ENCODE results near the gene KCNK13. TPM values are rescaled to one million over a fixed set of nuclear protein-coding genes. Genes with fewer than 3 reads are reported as not detected.

Gene KCNK13
- total and polyA plus RNA-seq, 2 of the 4 experiments (the other 2 are of a cell fraction) = not detected

DNA sequence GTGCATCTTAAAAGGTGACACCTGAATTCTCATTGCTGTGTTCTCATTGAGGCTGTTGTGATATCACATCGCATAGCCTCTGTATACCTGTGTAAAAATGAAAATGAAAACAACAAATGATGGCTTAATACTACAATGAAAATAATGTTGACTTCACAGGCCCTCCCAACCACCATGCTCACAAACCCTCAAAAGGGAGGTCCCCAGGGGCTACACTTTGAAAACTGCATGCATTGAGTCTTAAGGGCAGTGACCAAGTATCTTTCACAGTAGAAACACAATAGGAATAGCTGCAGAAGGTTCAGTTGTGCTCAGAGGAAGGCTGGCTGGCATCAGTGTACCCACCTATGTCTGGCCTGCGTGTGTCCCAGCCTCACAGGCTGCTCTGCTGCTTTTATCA lies 27.6 kb upstream of the KCNK13 start:
- Histone ChIP-seq H2BK120ac (ENCODE audit: low read depth, low read length) (no peak overlapping the region), H3K4ac (ENCODE audit: low read depth, low read length) (no peak overlapping the region), H4K91ac (ENCODE audit: insufficient read depth, low read depth, low read length) (no peak overlapping the region), H3K79me1 (ENCODE audit: low read depth in 1 of 2, low read length in 2 of 2) (no peaks in the 10 kb centered on the region), H2AFZ (replicated peaks; ENCODE audit: low read length, poor library complexity) (no peak overlapping the region), H3K27ac (ENCODE audit: insufficient read depth, low read length) (no peak overlapping the region), H4K20me1 (ENCODE audit: insufficient read depth, low read length) (no peaks in the 10 kb centered on the region), H3K56ac (ENCODE audit: extremely low read depth, insufficient read depth, low read length) (no peak overlapping the region), H4K5ac (ENCODE audit: low read depth, low read length) (no peak overlapping the region), H3K9ac (ENCODE audit: low read depth, low read length) (no peak overlapping the region), H3K27me3 (ENCODE audit: control insufficient read depth, insufficient read depth, low read length) (no peaks in the 10 kb centered on the region), H3K9me1 (ENCODE audit: insufficient read depth, low read length) (no peaks in the 10 kb centered on the region), H3K4me3 (ENCODE audit: insufficient read depth, low read depth, low read length) (no peak overlapping the region), H3K23ac (ENCODE audit: low read depth, low read length) (no peak overlapping the region), H2BK15ac (ENCODE audit: low read depth, low read length) (no peak overlapping the region), H2AK5ac (ENCODE audit: low read depth, low read length) (no peak overlapping the region), H3K4me1 (ENCODE audit: control insufficient read depth, insufficient read depth, low read length) (no peaks in the 10 kb centered on the region), H3K14ac (replicated peaks; ENCODE audit: low read depth, low read length) (no peak overlapping the region), H3K9me3 (ENCODE audit: control insufficient read depth, insufficient read depth, low read length) (no peaks in the 10 kb centered on the region), H2BK5ac (ENCODE audit: low read depth, low read length, poor library complexity, severe bottlenecking) (no peak overlapping the region), H2BK20ac (ENCODE audit: low read depth, low read length) (no peak overlapping the region), H3K36me3 (ENCODE audit: control insufficient read depth, insufficient read depth, low read length) (peaks cover 21% of the 10 kb centered on the region), H3K4me2 (ENCODE audit: low read depth, low read length) (no peak overlapping the region), H4K8ac (ENCODE audit: low read depth in 2 of 2, low read length in 2 of 2) (no peak overlapping the region), H2AK9ac (replicated peaks; ENCODE audit: low read depth, low read length, poor library complexity) (no peak overlapping the region), H3K18ac (ENCODE audit: low read depth, low read length) (no peak overlapping the region)
- dilution Hi-C loops (cut with HindIII; ENCODE audit: low sequenced_read_pairs, unreplicated experiment) (no loop called here), in situ Hi-C loops (cut with MboI; ENCODE audit: low sequenced_read_pairs) (no loop called here), intact Hi-C loops (cut with micrococcal nuclease) (no loop called here)
- TF ChIP-seq POLR2A (IDR thresholded peaks at IDR 0.05; ENCODE audit: low read depth, low read length) = no peak
- TF ChIP-seq, protein P1, sequence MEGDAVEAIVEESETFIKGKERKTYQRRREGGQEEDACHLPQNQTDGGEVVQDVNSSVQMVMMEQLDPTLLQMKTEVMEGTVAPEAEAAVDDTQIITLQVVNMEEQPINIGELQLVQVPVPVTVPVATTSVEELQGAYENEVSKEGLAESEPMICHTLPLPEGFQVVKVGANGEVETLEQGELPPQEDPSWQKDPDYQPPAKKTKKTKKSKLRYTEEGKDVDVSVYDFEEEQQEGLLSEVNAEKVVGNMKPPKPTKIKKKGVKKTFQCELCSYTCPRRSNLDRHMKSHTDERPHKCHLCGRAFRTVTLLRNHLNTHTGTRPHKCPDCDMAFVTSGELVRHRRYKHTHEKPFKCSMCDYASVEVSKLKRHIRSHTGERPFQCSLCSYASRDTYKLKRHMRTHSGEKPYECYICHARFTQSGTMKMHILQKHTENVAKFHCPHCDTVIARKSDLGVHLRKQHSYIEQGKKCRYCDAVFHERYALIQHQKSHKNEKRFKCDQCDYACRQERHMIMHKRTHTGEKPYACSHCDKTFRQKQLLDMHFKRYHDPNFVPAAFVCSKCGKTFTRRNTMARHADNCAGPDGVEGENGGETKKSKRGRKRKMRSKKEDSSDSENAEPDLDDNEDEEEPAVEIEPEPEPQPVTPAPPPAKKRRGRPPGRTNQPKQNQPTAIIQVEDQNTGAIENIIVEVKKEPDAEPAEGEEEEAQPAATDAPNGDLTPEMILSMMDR (conservative IDR thresholded peaks at IDR 0.05; ENCODE audit: low read depth, low read length) = no peak
- TF ChIP-seq SMC3 (IDR thresholded peaks at IDR 0.05; ENCODE audit: low read depth, low read length) = no peak
- TF ChIP-seq RCOR1 (IDR thresholded peaks at IDR 0.05; ENCODE audit: insufficient replicate concordance, low read length) = no peak
- no peak for TF ChIP-seq MXI1 (IDR thresholded peaks at IDR 0.05; ENCODE audit: borderline replicate concordance, low read depth, low read length)
- TF ChIP-seq, protein P2, sequence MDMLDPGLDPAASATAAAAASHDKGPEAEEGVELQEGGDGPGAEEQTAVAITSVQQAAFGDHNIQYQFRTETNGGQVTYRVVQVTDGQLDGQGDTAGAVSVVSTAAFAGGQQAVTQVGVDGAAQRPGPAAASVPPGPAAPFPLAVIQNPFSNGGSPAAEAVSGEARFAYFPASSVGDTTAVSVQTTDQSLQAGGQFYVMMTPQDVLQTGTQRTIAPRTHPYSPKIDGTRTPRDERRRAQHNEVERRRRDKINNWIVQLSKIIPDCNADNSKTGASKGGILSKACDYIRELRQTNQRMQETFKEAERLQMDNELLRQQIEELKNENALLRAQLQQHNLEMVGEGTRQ (IDR thresholded peaks at IDR 0.05; ENCODE audit: low read depth, low read length) = no peak
- TF ChIP-seq RFX5 (IDR thresholded peaks at IDR 0.05; ENCODE audit: low read depth, low read length) = no peak
- TF ChIP-seq, protein P3, sequence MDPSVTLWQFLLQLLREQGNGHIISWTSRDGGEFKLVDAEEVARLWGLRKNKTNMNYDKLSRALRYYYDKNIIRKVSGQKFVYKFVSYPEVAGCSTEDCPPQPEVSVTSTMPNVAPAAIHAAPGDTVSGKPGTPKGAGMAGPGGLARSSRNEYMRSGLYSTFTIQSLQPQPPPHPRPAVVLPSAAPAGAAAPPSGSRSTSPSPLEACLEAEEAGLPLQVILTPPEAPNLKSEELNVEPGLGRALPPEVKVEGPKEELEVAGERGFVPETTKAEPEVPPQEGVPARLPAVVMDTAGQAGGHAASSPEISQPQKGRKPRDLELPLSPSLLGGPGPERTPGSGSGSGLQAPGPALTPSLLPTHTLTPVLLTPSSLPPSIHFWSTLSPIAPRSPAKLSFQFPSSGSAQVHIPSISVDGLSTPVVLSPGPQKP (IDR thresholded peaks at IDR 0.05; ENCODE audit: borderline replicate concordance, low read depth, low read length) = no peak
- TF ChIP-seq RAD21 (IDR thresholded peaks at IDR 0.05; ENCODE audit: low read length) = no peak
- TF ChIP-seq CEBPB (IDR thresholded peaks at IDR 0.05; ENCODE audit: low read depth, low read length) = no peak
- BruUV-seq (replicated peaks) = no TSS peak
- POLR2A ChIA-PET (ENCODE audit: unreplicated experiment) = no interaction called here
- no peak for ATAC-seq (ENCODE audit: low read depth)
- WGBS, 2 experiments (ENCODE audit: extremely low coverage in 2 of 2, insufficient read length in 1 of 2) = no CpG with 5 or more reads among the region's 2 CpGs
- CTCF ChIA-PET = no interaction called here
- DNase-seq = no peak
